22Rv1 (cell line): Measurements from ENCODE around the gene JAM2.

Experiments
- CTCF ChIP-seq: fragments of 450-650 bp; IDR thresholded peaks from 2 replicates; pipeline ENCODE4 v1.5.1; 2017; ENCODE audit warnings: mild to moderate bottlenecking
- ZFX ChIP-seq: fragments of 450-650 bp; IDR thresholded peaks from 2 replicates; pipeline ENCODE4 v1.6.1; 2017; ENCODE audit warnings: antibody characterized with exemption, borderline replicate concordance

DNA sequence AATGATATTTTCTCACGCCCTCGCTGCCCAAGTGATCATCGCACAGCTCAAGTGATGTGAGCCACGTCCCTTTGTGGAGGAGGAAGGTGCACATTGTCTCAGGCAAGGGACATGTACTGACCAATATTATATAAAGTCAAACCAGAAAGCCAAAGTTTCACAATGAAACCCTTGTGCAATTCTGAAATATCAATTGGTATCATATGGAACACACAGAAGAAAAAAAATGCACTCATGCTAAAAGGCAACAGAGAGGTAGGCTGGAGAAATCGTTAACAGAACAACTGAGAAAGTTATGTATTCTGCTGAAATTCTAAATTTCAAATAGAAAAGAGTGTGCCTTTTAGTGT lies 1.9 kb downstream of the JAM2 start:
- TF ChIP-seq CTCF (no peak), ZFX (no peak)
